HG02852 (cell line): ENCODE results near the gene USP43.

Experiments
- ATAC-seq: cut with Tn5 transposase; IDR thresholded peaks from one replicate; pipeline ENCODE4 v1.9.1; 2021; ENCODE audit warnings: mild to moderate bottlenecking, moderate library complexity; ENCODE audit not compliant: unreplicated experiment

Gene USP43

GRCh38 chr17:9707948-9708347 lies 62.6 kb downstream of the USP43 start:
- ATAC-seq, result no peak

DNA sequence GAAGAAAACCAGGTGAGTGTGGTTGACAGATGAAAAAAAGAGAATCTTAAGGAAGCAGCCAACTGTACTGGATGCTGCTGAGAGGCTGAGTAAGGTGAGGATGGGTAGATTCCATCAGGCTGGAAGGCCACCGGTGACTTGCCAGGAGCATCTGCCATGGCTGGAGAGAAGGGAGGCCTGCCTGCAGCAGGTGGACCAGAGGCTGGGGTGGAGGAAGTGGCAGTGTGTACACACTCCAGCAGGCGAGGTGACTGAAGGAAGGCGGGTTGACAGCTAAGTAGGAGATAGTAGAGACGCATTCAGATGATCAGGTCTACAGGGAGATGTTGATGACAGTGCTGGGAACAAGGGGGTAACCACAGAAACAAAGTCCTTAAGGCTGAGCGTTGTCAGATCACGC lies 69.5 kb downstream of the USP43 start:
- ATAC-seq, result no peak

DNA sequence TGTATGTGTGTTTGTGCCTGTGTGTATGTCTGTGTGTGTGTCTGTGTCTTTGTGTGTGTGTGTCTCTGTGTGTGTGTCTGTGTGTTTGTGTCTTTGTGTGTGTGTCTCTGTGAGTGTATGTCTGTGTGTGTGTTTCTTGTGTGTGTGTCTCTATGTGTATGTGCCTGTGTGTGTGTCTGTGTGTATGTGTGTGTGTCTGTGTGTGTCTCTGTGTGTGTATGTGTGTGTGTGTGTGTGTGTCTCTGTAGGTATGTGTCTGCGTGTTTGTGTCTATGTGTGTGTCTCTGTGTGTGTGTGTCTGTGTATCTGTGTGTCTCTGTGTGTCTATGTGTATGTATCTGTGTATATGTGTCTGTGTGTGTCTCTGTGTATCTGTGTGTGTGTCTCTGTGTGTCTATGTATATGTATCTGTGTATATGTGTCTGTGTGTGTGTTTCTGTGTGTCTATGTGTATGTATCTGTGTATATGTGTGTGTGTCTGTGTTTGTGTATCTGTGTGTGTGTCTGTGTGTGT lies 70.2 kb downstream of the USP43 start:
- no peak for ATAC-seq

- ATAC-seq, result no peak
These were observed 80.3 kb downstream of the USP43 start for GRCh38 chr17:9725575-9725974.

DNA sequence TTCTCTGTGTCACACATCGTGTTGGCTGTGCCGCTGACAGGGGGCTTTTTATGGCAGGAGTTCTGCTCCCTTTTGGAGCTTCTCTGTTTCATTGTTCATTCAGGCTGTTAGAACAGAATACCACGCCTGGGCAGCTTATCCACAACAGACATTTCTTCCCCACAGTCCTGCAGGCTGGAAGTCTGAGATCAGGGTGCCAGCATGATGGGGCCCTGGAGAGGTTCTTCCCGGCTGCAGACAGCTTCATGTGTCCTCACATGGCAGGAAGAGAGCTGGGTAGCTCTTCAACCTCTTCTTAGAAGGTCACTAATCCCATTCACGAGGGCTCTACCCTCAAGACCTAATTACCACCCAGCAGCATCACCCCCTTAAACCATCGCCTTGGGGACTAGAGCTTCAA lies 81.0 kb downstream of the USP43 start:
- ATAC-seq, result no peak

DNA sequence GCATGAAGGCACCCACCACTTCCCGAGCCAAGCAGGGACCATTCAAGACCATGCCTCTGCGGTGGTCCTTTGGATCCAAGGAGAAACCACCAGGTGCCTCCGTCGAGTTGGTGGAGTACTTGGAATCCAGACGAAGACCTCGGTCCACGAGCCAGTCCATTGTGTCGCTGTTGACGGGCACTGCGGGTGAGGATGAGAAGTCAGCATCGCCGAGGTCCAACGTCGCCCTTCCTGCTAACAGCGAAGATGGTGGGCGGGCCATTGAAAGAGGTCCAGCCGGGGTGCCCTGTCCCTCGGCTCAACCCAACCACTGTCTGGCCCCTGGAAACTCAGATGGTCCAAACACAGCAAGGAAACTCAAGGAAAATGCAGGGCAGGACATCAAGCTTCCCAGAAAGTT lies 82.7 kb downstream of the USP43 start:
- ATAC-seq, result no peak

GRCh38 chr17:9728564-9728963 lies 83.2 kb downstream of the USP43 start:
- no peak for ATAC-seq

- no peak for ATAC-seq
These were observed 83.8 kb downstream of the USP43 start for GRCh38 chr17:9729034-9729650.

- no peak for ATAC-seq
These were observed 84.6 kb downstream of the USP43 start for GRCh38 chr17:9729735-9730420.

- ATAC-seq, result no peak
These were observed 105.2 kb downstream of the USP43 start for GRCh38 chr17:9750524-9750923.

DNA sequence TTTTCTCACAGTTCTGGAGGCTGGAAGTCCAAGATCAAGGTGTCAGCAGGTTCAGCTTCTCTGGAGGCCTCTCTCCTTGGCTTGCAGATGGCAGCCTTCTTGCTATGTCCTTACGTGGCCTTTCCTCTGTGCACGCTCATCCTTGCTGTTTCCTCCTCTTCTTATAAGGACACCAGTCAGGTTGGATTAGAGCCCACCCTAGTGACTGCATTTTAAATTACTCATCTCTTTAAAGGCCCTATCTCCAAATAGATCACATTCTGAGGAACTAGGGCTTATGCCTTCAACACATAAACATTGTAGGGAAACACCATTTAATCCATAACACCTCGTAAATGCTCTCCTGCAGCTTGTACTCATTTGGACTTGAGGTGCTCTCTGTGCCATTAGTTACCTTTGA lies 109.8 kb downstream of the USP43 start:
- no peak for ATAC-seq

GRCh38 chr17:9760266-9760665 lies 114.9 kb downstream of the USP43 start:
- ATAC-seq, result no peak

- ATAC-seq, result no peak
These were observed 118.3 kb downstream of the USP43 start for GRCh38 chr17:9763643-9764042.

DNA sequence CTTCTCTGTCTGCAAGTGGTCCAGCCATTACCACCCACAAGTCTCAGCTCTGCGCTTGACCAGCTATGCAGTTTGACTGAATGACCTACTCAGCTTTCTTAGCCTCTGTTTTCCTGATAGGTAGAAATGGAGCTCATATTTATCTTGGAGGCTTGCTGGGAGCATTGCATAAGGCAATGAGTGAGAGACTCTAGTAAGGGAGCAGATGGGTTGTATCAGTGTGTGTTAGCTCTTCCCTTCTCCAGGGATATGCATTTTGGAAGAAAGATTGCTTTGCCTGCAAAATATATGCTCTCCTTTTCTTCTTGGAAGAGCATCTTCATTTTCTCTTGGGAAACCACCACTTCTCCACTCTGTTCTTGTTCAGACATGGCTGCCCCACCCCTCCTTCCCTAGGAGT lies 120.0 kb downstream of the USP43 start:
- no peak for ATAC-seq

DNA sequence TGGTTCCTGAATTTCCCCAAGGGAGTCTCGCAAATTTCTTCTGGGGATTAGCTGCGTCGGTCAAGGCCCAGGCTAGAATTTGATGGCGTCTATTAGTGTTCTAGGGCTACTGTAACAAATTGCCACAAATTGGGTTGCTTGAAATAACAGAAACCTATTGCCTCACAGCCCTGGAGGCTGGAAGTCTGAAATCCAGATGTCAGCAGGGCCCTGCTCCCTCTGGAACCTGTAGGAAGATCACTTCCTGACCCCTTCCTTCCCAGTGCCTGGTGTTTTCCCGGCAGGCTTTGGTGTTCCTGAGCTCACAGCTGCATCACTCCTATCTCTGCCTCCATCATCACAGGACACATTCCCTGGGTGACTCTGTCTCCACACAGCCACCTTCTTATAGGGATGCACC lies 121.7 kb downstream of the USP43 start:
- ATAC-seq, result no peak

DNA sequence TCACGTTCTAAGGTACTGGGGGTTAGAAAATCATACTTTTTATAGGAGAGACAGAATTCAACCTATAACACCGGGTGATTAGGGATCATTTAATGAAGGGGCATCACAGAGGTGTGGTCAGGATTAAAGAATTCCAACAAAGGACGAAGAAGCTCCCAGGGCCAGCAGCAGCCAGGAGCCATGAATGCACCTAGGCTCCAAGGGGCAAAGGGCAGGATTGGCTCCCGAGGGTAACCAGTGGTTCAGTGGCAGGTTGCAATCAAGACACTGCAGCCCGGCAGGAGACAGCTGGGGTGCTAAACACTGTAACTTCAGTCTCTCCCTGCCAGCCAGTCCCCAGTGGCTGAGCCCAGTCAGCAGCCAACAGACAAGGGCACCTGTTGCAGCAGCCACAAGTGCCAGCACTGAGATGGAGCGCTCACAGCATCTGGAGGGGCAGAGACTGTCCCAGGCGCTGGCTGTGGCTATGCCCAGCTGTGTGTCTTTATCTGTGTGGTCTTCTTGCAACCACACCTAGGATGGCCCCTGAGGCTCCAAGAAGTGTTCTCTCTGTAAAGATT lies 122.2 kb downstream of the USP43 start:
- no peak for ATAC-seq

DNA sequence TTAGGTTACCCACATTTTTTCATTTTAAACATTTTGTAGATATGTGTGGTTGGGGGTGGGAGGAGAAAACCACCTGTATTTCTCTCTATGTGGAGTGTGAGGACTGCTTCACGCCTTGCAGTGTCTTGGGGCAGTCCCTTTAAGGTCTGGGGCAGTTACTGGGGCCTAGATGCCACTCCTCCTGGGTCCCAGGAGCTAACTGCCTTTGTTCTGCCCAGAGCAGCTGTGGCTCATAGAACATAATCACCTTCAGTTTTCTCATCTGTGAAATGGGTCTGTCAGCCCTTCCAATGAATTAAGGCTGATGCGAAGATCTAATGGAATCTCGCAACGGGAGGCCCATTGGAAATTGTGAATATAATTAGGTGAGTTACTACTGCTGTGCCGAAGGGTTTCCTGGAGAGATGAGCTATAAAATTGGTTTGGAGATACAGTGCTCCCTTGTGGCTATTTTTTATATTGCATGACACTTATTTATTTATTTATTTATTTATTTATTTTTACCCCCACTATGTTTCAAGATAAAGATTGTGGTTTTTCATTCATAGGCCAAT lies 123.1 kb downstream of the USP43 start:
- ATAC-seq, result no peak

GRCh38 chr17:9769036-9769695 lies 123.8 kb downstream of the USP43 start:
- no peak for ATAC-seq

DNA sequence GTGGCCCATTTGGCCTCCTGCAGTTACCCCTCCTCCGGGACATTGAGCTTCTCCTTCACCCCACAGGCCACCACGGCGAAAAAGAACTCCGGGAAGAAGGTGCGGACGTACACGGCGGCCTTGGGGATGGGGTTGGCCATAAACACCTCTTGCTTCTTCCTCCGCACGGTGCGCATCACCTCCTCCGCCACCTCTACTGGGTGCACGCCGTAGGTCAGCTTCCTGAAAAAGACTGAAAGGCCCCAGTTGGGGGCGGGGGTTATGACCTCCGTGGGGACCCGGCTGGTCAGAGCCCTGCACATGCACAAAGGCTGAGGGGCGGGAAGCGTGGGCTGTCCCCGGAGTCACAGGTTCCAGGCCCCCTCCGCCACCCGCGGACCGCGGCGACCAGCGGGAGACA lies 126.1 kb downstream of the USP43 start:
- ATAC-seq, result no peak

GRCh38 chr17:9772658-9773057 lies 127.3 kb downstream of the USP43 start:
- ATAC-seq, result no peak

- ATAC-seq, result no peak
These were observed 131.6 kb downstream of the USP43 start for GRCh38 chr17:9776911-9777310.
